K562 treated with DMSO at 1 percent for 4 hours (cell line): ENCODE measurements around the gene PLXDC1. TPM values are rescaled to one million over a fixed set of nuclear protein-coding genes. Genes with fewer than 3 reads are reported as not detected.

Experiments used
- total RNA-seq: library from RNA; unstranded; fragments of 300-600 nt; gene quantifications from 2 replicates; pipeline ENCODE4 v1.2.3, GENCODE V29; 2022; ENCODE audit not compliant: insufficient read depth

The PLXDC1 gene
- total RNA-seq = not detected in 2 replicates

DNA sequence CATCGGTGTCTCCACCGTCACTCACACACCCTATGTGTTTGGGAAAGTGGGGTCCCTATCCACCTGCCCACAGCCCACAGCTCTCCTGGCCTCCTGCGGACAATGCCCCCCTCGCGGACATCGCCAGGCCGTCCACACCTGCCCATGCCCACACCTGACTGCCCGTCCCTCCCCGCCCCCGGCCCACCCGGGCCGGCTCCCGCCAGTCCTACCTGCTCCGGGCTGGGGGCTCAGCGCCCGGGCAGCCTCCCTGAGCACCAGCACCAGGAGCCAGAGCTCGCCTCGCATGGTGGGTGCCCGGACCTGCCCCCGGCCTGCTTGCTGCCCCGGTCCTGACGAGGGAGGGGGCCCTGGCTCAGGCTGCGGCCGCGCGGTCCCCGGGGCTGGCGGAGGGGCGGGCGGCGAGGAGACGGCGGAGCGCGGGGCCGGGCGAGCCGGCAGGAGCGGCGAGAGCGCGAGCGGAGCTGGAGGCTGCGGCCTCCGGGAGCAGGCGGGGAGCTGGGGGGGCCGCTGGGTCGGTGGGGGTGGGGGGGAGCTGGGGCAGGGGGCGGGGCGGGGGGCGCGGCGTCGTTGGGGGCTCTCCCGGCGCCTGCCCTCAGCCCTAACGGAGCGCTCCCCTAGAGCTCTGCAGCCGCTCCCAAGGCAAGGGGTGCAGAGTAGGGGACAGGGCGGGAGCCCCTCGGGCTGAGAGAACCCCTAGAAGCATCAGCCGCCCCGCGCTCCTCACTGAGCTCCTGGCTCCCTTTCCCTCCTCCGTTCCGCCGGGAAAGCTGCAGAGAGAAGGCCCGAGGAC lies at the start of gene PLXDC1:
PLXDC1 (minus strand) TSS at position 488 of the 793 bp plus-strand sequence; CDS start at position 288, 200 bp downstream.

DNA sequence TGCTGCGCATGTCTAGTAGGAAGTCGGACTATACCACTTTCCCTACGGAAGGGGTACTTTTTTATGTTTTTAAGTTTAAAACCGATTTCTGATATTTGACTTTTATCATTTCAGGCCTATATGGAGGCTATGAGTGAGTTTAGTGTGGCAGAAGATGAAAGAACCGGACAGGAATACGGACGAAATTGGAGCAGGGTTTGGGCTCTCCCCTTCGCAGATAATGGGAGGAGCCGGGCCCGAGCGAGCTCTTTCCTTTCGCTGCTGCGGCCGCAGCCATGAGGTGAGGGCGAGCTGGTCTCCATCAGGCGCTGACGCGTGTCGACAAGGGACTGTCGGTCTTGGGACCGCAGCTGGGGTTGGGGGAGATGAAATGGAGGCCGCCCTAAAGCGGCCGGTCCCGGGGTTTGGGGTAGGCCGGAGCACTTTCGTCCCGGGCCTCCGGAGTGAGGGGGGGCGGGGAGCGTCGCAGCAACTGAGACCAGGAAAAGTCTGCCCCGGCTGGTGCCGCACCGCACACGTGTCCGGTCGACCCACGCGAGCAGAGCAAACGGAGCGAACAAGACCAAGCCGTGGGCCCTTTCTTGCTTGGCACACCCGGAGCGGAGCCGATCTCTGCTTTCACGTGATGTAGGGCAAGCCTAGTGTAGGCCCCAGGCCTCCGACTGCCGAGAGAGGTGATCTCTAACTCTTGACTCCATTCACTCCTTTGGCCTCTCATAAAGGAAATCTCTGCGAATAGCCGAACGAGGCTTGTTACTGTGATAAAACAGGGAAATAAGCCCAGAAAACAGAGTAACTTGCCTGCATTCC lies 48.8 kb upstream of the PLXDC1 start, which contains the start of gene RPL19:
RPL19 (plus strand) TSS at position 214 of the 810 bp plus-strand sequence; CDS start at position 276, 62 bp downstream.

DNA sequence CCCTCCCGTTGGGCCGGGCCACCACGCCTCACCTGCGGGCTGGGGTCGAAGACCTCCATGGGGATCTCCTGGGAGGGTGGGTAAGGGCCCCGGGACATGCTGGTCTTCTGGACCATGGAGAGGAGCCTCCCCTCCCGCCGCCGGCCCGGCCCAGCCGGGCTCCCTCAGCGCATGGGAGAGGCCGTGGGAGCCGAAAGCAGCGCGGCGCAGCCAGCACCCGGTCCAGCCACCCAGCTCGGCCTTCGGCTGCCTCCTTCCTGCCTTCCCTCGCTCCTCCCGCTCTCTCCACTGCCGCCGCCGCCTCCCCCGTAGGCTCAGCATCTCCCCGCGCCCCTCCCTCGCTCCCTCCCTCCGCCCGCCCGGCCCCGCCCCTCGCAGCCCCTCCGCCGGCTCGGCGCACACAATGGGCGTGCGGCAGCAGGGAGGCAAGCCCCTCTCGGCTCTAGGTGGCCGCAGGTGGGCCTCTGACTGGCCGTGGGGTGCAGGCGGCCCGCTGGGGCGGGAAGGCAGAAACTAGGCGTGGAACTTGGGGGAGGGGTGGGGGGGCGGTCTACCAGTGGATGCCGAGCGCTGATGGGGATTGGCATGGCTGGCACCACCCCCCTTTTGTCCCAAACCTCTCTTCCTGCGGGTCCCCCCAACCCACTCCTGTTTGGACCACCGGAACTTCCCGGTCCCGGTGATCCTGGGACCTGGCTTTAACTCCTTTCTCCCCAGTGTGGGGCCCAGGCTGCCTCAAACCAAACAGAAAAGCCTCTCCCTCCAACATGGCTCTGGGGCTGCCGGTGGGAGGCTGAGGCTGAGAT lies 46.1 kb upstream of the PLXDC1 start, which contains the start of gene CACNB1:
CACNB1 (minus strand) TSS at position 290 of the 806 bp plus-strand sequence; CDS start at position 116, 174 bp downstream.

DNA sequence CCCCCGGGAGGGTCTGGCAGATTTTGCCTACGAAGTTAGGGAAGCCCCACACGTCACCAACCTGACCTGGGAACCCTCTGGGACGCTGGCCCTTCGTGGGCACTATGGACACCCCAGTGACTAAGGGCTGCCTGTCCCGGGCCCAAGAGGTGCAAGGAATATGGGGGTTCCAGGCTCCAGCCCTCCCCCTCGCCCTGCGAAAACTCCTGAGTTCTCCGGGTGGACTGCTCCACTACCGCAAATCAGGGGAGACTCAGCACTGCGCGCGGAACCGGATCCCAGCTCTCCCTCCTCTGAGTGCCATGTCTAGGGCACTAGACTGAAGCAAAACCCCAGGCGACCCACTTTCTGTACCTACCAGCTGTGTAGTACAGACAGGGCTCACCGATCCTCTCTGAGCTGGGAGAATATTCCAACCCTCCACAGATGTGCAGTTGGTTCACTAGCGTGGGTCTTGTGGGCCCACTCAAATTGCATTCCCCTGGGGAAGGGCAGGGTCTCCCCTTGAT lies 14.5 kb upstream of the PLXDC1 start, which contains the start of gene ARL5C:
ARL5C (minus strand) TSS at position 321 of the 509 bp plus-strand sequence. CDS start 401 bp downstream, outside the sequence.

Other genes starting within 250 kb of the PLXDC1 start
- gene FBXO47, start 184.2 kb downstream of the PLXDC1 start, total RNA-seq = not detected in 2 replicates
- not detected in 2 replicates for gene ARL5C, start 14.5 kb upstream of the PLXDC1 start, total RNA-seq
- gene CACNB1, start 46.0 kb upstream of the PLXDC1 start, total RNA-seq = 0.63 and 1.3 TPM in 2 replicates
- 4,580 and 4,695 TPM in 2 replicates for gene RPL19, start 48.6 kb upstream of the PLXDC1 start, total RNA-seq
- gene STAC2, start 74.3 kb upstream of the PLXDC1 start, total RNA-seq = not detected in 2 replicates
- 4.0 and 6.1 TPM in 2 replicates for gene FBXL20, start 250.0 kb upstream of the PLXDC1 start, total RNA-seq